ENCODE measurements around the gene ENTREP3.

ENTREP3 gene

GRCh38 chr1:155256058-155256852, 972 bp upstream of the ENTREP3 start:
- TF ChIP-seq, protein P1, sequence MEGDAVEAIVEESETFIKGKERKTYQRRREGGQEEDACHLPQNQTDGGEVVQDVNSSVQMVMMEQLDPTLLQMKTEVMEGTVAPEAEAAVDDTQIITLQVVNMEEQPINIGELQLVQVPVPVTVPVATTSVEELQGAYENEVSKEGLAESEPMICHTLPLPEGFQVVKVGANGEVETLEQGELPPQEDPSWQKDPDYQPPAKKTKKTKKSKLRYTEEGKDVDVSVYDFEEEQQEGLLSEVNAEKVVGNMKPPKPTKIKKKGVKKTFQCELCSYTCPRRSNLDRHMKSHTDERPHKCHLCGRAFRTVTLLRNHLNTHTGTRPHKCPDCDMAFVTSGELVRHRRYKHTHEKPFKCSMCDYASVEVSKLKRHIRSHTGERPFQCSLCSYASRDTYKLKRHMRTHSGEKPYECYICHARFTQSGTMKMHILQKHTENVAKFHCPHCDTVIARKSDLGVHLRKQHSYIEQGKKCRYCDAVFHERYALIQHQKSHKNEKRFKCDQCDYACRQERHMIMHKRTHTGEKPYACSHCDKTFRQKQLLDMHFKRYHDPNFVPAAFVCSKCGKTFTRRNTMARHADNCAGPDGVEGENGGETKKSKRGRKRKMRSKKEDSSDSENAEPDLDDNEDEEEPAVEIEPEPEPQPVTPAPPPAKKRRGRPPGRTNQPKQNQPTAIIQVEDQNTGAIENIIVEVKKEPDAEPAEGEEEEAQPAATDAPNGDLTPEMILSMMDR (IDR thresholded peaks at IDR 0.05; ENCODE audit: control insufficient read depth, extremely low read depth, insufficient read depth) = no peak
- H3K4me3 ChIP-seq (ENCODE audit: low read depth, low read length) = no peak overlapping the region
- no peak for DNase-seq (ENCODE audit: low read depth)

- peak overlapping the region; percentile 79 for H3K4me3 ChIP-seq (ENCODE audit: low read depth, low read length)
- TF ChIP-seq, protein P1 (IDR thresholded peaks at IDR 0.05; ENCODE audit: control insufficient read depth, extremely low read depth, insufficient read depth) = no peak
- DNase-seq (ENCODE audit: low read depth) = no peak
Observed at GRCh38 chr1:155254714-155255242, 505 bp downstream of the ENTREP3 start.

DNA sequence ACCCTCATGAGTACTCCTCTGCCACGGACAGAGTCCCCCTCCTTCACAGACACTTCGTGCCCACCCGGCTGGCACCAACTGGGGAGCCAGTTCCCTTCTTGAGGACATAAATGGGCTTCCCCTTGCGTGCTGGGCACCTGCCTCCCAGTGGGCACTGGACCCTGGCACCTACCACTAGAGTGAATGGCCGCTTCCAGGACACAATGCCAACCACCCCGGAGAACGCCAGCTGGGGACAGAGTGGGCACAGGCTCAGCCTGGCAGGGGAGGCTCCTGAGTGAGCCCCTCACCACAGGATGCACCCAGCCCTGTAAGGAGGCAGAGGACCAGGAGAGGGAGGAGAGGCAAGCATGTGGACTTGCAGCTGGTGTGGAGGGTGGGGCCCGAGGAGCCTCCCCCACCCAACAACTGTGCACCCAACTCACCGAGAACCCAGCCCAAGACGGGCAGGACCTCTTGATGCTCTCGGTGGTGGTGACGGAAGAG, 1.0 kb downstream of the ENTREP3 start:
- H3K4me3 ChIP-seq (ENCODE audit: low read depth, low read length) = peak overlapping the region; percentile 79
- no peak for DNase-seq (ENCODE audit: low read depth)
- TF ChIP-seq, protein P1 (IDR thresholded peaks at IDR 0.05; ENCODE audit: control insufficient read depth, extremely low read depth, insufficient read depth) = no peak

- no peak for DNase-seq (ENCODE audit: low read depth)
- peak overlapping the region; percentile 79 for H3K4me3 ChIP-seq (ENCODE audit: low read depth, low read length)
- TF ChIP-seq, protein P1 (IDR thresholded peaks at IDR 0.05; ENCODE audit: control insufficient read depth, extremely low read depth, insufficient read depth) = no peak
Observed at GRCh38 chr1:155253797-155254196, 1.5 kb downstream of the ENTREP3 start.

- no peak overlapping the region for H3K4me3 ChIP-seq (ENCODE audit: low read depth, low read length)
- TF ChIP-seq, protein P1 (IDR thresholded peaks at IDR 0.05; ENCODE audit: control insufficient read depth, extremely low read depth, insufficient read depth) = no peak
- no peak for DNase-seq (ENCODE audit: low read depth)
Observed at GRCh38 chr1:155253208-155253607, 2.1 kb downstream of the ENTREP3 start.

GRCh38 chr1:155251566-155251965, 3.7 kb downstream of the ENTREP3 start:
- no peak overlapping the region for H3K4me3 ChIP-seq (ENCODE audit: low read depth, low read length)
- DNase-seq (ENCODE audit: low read depth) = no peak
- TF ChIP-seq, protein P1 (IDR thresholded peaks at IDR 0.05; ENCODE audit: control insufficient read depth, extremely low read depth, insufficient read depth) = no peak

Measured in LNCaP clone FGC (cell line).